ACHN (cell line): ENCODE data around the gene PTPN5.

Source experiments
- DNase-seq: peaks from one replicate; pipeline ENCODE4 v3.0.0-alpha.2; 2015
- in situ Hi-C: cut with HindIII; loops from 2 replicates; pipeline ENCODE4 v1.10.0; 2017; ENCODE audit warnings: low sequenced_read_pairs, low pct_ligation_motif_present, low pct_unique_long_range_greater_than_20kb

The PTPN5 gene

DNA sequence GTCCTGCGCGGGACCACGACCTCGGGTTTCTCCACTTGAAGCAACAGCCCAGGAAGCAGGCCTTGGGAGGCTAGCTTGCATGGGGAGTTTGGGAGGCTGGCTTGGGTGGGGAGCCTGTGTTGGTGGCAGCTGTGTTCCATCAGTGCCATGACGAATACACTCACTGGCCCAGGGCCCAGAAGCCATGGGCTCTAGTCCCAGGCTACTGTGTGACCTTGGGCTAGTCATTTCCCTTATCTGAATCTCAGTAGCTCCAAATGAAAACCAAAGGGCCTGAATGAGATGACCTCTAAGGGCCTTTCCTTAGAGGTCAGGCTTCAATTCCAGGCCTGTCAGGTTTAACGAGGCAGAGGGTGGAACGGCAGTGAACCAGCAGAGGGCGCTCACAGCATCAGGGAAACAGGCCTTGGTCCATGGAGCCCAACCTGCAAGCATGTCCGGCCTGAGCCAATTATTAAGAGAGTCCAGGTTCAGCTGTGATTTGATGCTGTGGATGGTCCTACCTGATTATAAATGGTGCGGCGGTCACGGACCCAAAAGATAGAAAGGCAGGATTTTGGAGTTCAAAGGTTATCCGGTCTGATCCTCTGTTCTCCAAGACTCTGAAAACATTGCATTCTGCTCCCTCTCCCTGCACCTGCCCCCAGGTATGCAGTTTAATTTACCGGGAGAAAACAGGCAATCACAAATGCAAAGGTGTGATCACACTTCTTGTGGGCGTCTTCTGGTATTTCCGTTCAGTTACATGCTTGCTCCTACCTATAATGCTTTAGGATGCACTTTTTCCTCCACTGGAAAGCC lies 15.9 kb downstream of the PTPN5 start:
- in situ Hi-C loops: no loop called here
- peak; percentile 58 for DNase-seq

DNA sequence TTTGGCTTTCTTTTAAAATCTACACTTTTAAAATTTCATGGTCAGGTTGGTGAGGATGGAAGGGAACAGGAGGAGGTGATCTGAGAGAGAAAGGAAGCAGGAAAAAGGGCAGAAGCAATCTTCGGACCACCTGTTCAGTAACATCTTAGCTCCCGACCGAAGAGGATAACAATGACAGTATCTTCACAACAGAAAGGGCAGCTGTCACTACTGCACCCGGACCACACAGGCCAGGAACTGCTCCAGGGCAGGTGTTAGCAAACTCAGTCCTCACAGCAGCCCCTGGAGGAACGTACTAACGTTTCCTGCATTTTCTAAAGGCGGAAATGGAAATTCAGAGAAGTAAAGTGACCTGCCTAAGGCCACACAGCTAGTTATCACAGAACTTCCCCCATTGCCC lies 16.8 kb downstream of the PTPN5 start:
- in situ Hi-C loops: no loop called here
- DNase-seq: no peak

DNA sequence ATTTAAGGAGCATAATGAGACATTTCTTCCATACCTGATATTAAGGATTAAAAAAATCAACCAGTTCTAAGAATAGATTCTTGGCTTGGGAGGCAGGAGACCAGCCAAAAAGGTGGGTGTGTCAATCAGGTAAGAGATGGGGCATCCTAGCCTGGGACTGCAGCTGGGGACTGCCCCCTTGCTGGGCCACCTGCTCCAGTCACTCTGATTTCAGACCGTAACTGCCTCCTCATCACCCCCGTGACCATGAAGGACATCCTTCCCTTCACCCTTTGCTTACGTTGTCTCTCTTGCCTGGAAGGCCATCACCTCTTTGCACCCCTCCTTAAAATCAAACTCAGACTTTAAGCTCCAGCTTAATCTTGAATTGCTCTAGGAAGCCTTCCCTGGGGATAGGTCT lies 17.9 kb downstream of the PTPN5 start:
- in situ Hi-C loops: no loop called here
- no peak for DNase-seq

DNA sequence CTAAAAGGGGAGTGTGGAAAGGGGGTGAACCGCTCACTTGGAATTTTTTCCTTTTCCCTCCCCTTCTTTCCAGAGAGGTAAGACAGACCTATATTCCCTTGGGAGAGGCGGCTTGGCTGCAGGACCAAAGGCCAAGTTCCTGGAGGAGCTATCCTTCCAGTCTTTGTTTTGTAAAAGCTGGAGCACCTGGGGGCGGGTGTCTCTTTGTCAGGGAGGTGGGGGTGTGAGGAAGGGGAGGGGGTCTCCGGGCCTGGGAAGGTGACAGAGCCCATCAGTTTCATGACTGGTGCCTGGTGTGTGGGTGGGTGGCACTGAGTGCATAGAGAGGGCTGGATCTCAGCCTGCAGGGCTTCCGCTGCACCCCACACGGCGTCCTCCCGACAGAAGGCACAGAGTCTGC lies 18.5 kb downstream of the PTPN5 start:
- in situ Hi-C loops: no loop called here
- no peak for DNase-seq

DNA sequence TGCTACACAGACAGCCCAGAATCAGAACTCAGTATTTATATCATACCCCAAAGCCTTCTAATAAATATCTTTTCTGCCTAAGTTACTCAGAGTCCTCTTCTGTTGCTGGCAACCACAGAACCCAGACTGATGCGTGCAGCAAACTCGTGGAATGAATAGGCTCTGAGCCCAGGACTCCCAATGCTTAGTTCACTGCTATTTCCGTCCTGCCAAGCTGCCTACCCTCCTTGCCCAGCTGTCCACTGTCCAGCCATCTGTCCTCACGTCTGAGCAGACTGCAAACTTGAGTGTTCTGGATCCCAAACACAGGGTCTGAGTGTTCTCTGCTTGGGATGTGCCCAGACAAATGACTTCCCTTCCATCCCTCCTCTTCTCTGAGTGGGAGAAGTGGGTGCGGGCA lies 19.4 kb downstream of the PTPN5 start:
- in situ Hi-C loops: no loop called here
- DNase-seq: no peak

DNA sequence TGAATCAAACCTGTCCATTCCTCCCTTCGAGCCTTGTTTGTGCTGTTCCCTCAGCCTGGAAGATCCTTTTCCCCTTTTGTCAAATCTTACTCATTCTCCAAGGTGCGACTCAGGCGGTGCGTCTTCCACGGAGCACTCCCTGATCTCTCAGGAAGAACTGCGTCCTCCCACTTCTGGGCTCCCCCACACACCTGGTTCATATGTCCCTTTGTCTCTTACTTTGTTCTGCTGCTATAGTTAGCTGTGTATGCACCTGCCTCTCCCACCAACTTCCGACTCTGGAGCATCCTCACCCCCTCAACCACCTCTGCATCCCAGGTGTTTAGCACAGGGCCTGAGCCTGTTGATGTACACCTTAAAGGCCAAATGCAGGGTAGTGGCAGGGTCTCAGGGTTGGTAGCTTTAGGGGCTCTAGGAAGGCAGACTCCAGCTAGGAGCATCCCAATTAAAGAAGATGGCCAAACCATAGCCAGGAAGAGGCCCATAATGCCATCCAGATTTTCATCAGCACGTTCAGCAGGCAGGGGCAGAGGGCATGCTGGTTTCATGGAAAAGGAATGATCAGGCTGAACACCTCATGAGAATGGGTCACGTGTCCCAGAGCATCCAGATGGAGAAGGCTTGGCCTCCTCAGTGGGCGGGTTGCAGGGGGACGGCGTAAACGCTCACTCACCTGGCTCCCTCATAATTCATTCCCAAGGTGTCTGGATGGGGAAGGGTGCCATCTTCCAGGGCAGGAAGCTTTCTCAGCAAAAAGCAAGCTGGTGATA lies 20.1 kb downstream of the PTPN5 start:
- no peak for DNase-seq
- in situ Hi-C loops: no loop called here

DNA sequence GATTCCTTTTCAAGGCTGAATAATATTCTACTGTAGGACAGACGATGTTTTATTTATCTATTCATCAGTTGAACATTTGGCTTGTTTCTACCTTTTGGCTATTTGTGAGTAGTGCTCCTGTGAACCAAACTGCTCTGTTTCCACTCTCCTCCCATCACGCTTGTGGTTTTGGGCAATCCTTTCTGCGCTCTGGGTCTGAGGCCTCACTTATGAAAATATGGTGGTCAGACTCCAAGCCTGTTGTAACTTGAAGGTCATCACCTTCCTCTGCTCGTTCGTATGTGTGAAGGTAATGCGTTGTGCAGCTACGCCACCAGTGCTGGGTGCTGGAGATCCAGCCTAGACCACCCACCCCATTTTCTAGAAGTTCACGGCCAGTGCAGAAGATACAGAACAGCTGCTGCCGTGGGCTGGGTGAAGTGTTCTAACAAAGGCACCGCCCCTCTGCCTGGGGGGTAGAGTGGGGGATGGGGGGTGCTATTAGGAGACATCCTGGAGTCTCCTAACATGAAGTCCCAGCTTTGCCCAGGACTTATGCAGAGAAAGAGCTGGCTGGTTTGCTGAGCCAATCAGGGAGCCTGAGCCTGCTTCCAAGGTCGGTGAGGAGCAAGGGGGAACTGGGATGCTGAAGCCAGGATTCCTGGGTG lies 21.0 kb downstream of the PTPN5 start:
- DNase-seq: no peak
- in situ Hi-C loops: no loop called here

DNA sequence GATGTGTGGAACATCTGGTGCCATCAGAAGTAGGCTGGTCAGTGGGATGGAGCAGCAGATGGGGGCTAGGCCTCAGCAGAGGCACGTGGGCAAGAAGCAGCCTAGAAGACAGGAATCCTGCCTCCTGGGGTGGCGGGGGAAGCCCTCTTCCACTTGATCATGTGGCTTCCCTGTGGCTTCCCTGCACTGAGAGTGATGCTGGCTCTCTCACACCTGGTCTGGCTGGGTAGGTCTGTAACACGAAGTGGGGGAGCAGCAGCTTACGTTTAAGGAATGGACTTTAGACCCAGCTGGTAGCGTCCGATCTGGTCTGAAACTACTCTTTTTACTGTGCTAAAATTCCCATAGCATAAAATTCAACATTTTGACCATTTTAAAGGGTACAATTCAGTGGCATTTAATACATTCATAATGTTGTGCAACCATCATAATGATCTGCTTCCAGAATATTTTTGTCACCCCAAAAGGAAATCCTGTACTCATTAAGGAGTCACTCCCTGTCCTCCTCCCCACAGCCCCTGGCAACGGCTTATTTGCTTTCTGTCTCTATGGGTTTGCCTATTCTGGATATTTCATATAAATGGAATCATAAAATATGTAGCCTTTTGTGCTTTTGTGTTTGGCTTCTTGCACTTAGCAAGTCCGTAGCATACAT lies 21.7 kb downstream of the PTPN5 start:
- DNase-seq: no peak
- in situ Hi-C loops: no loop called here

DNA sequence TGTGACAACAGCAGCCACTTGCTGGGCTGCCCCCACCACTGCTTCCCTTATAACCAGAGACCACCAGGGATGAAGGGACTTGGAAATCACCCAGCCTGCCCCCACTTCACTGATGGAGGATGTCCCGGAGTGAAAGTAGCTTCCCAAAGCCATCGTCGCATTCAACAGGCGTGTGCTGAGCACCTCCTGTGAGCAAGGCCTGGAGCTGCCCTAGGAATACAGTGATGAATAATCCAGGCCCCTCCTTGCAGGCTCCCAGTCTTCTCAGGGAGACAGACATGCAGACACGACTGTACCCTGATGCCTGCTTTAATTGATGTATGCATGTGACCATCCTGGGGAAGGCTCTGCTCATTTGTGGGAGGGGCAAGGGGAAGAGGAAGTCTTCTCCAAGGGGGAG lies 22.6 kb downstream of the PTPN5 start:
- DNase-seq: no peak
- in situ Hi-C loops: no loop called here

DNA sequence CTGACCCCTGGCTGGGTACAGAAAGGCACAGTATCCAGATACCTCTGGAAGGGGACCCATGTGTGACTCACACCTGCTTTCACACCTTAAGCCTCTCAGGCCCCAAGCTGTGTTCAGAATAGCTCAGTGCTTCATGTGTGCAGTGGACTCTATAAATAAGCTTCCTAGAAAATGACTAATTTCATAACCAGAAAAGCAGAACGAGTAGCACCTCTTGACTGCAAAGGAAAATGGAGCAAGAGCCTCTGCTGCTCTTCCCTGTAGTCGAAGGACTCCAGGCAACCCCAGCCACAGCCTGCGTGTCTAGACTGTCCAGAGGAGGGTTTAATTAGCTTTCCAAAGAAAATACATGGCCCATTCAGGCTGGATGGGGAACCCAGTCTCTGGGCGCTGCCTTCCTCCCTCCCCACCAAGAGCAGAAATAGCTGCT lies 23.1 kb downstream of the PTPN5 start:
- in situ Hi-C loops: no loop called here

DNA sequence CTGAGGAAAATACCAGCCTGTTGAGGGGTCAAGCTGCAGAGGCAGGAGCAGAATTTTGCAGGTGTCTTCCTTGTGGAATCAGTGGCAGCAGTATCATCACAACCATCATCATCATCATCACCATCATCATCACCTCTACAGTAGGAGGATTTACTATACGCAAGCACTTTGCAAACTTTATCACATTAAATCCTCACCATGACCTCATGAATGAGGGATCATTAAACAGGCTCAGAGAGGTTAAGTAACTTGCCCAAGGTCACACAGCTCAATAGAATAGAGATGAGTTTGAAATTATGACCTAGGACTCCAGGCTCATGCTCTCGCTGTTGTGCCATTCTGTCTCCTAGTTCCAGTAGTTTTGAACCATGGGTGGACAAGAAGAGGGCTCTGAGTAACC lies 25.6 kb downstream of the PTPN5 start:
- DNase-seq: no peak
- in situ Hi-C loops: no loop called here

More for the DNA sequence above, 23.1 kb downstream of the PTPN5 start:
- DNase-seq: no peak

DNA sequence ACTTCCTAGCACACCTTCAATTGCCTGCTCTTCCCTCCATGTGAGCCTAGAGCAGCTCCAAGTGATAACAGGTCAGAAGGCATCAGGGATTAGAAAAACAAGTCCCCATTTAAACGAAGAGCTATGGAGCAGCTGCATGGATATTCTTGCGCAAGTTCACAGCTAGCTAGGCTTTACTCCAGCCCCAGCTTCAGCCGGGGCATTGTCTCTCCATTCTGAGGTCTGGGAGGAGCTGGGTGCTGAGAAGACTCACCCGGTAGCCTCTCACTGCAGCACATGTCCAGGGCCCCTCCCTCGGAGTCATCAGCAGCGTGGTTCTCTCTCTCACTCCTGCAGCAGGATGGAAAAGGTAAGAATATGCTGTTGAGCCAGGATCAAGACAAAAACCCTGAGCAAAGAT lies 26.0 kb downstream of the PTPN5 start:
- DNase-seq: no peak
- in situ Hi-C loops: no loop called here

DNA sequence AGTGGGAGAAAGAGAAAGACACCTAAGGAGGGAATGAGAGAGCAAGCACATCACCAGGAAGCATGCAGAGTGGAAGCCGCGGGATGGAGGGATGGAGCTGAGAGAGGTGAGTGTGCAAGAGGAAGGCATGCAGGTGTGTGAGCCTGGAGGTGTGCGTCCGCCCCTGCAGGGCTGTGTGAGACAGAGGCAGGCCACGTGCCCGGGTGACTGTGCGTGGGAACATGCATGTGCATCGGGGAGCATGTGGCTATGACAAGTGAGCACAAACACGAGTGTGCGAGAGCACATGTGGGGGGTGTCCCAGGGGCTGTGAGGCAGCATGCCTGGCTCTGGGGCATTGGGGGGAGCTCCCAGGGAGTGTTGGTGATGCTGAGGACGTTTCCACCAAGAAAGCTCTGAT lies 29.9 kb downstream of the PTPN5 start:
- DNase-seq: no peak
- in situ Hi-C loops: no loop called here

DNA sequence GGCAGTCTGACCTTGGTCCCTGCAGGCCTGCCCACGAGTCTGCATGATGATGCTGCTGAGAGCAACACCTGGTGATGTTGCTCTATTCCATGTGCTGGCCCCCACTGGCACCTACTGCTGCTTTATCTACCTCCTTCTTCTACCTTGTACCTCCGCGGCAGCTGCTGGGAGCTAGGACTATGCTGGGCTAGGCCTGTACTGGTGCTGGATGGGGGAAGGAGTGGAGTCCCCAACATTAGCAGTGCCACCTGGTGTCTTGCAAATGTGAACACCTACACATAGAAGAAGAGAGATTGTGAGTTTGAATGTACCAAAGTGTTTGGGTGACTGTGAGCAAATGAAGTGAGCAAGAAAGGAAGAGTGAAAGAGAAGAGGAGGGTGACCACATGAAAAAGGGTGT lies 30.5 kb downstream of the PTPN5 start:
- DNase-seq: no peak
- in situ Hi-C loops: no loop called here

DNA sequence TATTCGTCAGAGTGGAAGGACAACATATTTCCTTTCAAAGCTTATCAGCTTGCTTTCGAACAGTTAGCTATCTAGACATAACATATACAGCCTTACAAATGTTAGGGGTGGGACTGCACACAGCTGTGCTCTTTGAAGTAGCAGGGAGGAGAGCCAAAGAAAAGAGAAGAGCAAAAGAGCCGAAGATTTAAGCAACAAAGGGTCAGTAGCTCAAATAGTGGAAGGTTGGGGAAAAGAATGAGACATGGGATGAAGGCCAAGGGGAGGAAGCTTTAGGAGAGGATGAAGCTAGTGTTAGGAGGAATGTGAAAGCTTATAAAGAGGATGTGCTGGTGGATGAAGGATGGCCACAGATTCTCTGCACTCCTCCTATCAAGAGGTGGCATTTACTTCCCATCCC lies 33.8 kb downstream of the PTPN5 start:
- in situ Hi-C loops: no loop called here
- no peak for DNase-seq

DNA sequence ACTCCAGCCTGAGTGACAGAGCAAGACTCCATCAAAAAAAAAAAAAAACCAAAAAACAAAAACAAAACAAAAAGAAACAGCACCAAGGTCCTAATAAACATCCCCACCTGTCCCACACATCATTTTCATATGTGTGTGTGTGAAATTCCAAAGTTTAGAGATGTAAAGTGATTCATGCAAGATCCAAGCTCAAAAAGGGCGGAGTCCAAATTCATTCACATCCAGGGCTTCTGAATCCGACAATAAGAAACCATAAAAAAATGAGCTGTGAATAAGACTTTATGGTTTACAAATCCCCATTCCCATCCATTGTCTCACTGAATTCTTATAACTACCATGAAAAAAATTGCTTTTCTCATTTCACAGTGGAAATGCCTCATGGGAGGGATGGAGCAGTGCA lies 34.7 kb downstream of the PTPN5 start:
- no peak for DNase-seq
- in situ Hi-C loops: no loop called here

DNA sequence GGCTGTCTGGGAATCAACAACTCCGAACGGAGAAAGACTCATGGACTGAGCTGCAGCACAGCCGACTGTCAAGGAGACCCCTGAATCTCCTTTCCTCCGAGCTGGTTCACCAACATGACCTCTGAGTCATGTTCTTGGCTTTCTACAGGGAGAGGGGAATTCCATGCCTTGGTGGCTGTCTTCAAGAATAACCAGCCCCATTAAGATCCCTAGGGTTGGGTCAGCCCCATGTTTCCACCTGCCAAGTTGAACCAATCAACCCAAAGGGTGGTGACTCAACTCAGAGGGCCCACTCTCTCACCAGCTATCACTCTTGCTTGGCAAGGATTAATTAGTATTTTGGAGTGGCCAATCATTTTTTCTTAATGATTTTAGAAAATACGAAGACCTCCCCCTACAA lies 37.3 kb downstream of the PTPN5 start:
- in situ Hi-C loops: no loop called here
- DNase-seq: peak; percentile 46

DNA sequence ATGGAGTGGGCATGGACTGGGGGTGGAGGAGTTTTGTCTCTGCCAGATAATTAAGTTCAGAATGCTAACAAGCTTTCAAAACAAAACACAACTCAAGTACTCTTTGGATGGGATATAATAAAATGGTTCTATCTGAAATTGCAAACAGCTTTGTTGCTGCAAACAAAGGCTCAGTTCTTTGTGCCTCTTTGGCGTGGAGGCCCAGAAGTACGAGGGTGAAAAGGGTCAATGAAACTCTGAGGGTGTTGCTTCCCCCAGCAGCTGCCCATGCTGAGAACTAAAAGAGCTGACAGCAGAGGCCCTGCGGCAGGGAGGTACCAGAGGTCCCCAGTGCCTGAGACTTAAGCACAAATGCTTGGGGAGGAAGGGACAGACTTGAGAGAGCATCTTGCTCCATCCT lies 39.1 kb downstream of the PTPN5 start:
- in situ Hi-C loops: no loop called here
- DNase-seq: no peak

DNA sequence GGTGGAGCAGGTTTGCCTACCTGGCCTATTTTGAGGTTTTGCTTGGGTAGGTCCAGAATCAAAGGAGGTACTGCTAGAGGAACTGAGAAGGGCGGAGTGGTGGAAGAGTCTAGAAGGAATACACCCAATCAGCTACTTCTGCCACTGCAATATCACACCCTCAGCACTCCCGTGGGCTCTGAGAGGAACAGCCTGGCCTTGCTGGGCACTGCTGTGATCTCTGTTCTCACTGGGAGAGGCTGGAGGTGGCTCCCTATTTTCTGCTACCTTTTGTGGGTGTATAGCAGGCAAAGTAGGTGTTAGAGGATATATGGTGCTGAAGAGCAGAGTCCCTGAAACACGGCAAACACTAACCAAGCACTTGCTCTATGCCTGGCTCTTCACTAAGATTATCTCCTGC lies 40.7 kb downstream of the PTPN5 start:
- DNase-seq: no peak
- in situ Hi-C loops: no loop called here
